Breast epithelium (tissue), 3 donors: ENCODE results near the gene CDK3.

ENCODE experiments used
- POLR2A ChIP-seq: fragments of 450-650 bp; IDR thresholded peaks from one replicate; pipeline ENCODE4 v1.6.1; 2016; ENCODE audit warnings: antibody characterized with exemption, mild to moderate bottlenecking, moderate library complexity
- POLR2AphosphoS5 ChIP-seq, 3 donors: sonication (generic); formaldehyde crosslinking; IDR thresholded peaks; one replicate each; pipeline ENCODE4 v1.6.1; 2017; ENCODE audit warnings: antibody characterized with exemption in 3 of 3
- TF ChIP-seq, protein P1 (sequence below), 3 donors: fragments of 450-650 bp; IDR thresholded peaks; one replicate each; pipeline ENCODE4 v1.5.1; 2016 to 2017; ENCODE audit warnings: antibody characterized with exemption in 3 of 3, mild to moderate bottlenecking in 3 of 3, moderate library complexity in 3 of 3

DNA sequence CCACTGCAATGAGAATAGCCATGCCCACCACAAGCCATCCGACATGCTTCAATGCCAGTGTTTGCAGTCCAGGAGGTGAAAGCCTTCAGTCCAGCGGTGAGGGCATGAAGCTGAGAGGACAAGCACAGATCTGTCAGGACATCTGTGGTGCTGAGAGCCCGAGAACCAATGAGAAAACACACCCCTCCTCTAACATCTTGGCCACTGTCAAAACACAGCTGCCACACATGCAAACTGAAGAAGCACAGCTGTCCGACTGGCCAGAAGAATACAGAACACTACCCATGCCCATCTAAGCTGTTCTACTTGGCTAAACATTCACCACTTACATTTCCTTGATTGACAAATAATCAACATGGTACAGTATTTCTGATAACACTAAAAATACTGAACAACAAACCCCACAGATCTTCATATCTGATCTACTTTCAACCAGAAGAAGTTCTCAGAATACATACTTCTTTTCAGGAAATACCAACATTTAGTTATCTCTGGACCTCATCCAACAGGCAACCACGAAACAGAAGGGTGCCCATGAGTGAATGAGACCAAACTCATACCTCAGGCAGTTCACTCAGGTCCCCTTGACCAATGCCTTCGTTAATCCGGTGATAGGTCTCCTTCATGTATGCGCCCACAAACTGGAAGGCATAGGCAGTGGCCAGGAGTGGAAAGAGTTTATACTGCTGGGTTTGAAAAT is 49.6 kb upstream of the CDK3 start:
- TF ChIP-seq, protein P1, sequence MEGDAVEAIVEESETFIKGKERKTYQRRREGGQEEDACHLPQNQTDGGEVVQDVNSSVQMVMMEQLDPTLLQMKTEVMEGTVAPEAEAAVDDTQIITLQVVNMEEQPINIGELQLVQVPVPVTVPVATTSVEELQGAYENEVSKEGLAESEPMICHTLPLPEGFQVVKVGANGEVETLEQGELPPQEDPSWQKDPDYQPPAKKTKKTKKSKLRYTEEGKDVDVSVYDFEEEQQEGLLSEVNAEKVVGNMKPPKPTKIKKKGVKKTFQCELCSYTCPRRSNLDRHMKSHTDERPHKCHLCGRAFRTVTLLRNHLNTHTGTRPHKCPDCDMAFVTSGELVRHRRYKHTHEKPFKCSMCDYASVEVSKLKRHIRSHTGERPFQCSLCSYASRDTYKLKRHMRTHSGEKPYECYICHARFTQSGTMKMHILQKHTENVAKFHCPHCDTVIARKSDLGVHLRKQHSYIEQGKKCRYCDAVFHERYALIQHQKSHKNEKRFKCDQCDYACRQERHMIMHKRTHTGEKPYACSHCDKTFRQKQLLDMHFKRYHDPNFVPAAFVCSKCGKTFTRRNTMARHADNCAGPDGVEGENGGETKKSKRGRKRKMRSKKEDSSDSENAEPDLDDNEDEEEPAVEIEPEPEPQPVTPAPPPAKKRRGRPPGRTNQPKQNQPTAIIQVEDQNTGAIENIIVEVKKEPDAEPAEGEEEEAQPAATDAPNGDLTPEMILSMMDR (IDR thresholded peaks at IDR 0.05): no peak
- no peak for TF ChIP-seq POLR2A
- TF ChIP-seq POLR2AphosphoS5 (IDR thresholded peaks at IDR 0.05): no peak
